Measurements from ENCODE around the gene STK32C. TPM values are rescaled to one million over a fixed set of nuclear protein-coding genes. Genes with fewer than 3 reads are reported as not detected.

Gene STK32C
- total and polyA plus RNA-seq, 12 donors: 2.7 to 8.9 (median 5.7) TPM

DNA sequence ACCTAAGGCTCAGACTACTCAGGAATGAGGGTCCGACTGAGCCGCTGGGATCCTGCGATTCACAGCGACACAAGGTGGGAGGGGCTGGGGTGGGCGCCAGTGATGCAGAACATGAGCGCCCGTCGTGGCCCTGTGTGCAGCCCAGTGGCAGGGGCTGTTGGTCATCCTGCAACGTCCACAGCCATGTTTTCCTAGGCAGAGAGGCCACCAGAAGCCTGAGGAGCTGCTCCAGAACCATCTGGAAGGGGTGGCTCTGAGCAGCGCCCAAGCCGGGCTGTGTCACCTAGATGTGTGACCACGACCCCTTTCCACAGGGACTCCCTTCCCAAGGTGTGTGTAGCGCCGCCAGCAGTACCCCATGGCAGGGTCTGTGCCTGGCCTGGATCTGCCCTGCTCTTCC, 96.5 kb downstream of the STK32C start:
- DNase-seq: no peak
- intact Hi-C loops (cut with DNase I): no loop called here

DNA sequence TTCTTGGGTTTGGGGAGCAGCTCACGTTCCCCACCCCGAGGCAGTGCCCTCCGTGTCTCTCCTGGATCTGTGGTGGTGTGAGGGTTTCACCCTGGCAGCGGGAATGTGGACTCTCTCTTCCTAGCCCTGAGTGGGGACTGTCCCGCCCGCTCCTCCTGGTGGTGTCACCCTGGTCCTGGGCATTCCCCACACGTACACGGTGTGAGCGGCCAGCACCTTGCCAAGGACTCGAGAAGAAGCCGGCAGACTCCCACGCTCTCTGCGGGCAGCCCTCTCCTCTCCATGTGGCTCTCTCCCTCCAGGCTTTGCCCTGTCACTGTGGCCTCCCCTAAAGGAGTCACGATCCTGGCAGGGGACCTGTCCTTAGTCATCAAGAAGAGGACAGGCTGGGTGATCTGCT, 97.0 kb downstream of the STK32C start:
- intact Hi-C loops (cut with DNase I): no loop called here
- Histone ChIP-seq H3K27me3 (no peaks in the 10 kb centered on the region), H3K36me3 (no peaks in the 10 kb centered on the region), H3K9me3 (peaks cover 0 to 33% (median 11%) of the 10 kb centered on the region in 11 donors), H3K4me3 (no peak overlapping the region), H3K27ac (no peak overlapping the region), H3K4me1 (peaks cover 0 to 18% (median 5%) of the 10 kb centered on the region in 9 donors)
- TF ChIP-seq, protein P1, sequence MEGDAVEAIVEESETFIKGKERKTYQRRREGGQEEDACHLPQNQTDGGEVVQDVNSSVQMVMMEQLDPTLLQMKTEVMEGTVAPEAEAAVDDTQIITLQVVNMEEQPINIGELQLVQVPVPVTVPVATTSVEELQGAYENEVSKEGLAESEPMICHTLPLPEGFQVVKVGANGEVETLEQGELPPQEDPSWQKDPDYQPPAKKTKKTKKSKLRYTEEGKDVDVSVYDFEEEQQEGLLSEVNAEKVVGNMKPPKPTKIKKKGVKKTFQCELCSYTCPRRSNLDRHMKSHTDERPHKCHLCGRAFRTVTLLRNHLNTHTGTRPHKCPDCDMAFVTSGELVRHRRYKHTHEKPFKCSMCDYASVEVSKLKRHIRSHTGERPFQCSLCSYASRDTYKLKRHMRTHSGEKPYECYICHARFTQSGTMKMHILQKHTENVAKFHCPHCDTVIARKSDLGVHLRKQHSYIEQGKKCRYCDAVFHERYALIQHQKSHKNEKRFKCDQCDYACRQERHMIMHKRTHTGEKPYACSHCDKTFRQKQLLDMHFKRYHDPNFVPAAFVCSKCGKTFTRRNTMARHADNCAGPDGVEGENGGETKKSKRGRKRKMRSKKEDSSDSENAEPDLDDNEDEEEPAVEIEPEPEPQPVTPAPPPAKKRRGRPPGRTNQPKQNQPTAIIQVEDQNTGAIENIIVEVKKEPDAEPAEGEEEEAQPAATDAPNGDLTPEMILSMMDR (IDR thresholded peaks at IDR 0.05): no peak
- 93 to 95% methylated on average over 14 of the region's 14 CpGs for WGBS, 2 donors
- no peak for DNase-seq
- no peak for ATAC-seq

More for the DNA sequence above, 96.5 kb downstream of the STK32C start:
- WGBS, 2 donors: 92 to 94% methylated on average over 14 of the region's 14 CpGs
- TF ChIP-seq, protein P1 (IDR thresholded peaks at IDR 0.05): no peak
- Histone ChIP-seq H3K27me3 (no peaks in the 10 kb centered on the region), H3K27ac (no peak overlapping the region), H3K4me3 (no peak overlapping the region), H3K9me3 (peaks cover 0 to 37% (median 14%) of the 10 kb centered on the region in 11 donors), H3K36me3 (no peaks in the 10 kb centered on the region), H3K4me1 (peaks cover 0 to 18% (median 5%) of the 10 kb centered on the region in 9 donors)
- no peak for ATAC-seq

DNA sequence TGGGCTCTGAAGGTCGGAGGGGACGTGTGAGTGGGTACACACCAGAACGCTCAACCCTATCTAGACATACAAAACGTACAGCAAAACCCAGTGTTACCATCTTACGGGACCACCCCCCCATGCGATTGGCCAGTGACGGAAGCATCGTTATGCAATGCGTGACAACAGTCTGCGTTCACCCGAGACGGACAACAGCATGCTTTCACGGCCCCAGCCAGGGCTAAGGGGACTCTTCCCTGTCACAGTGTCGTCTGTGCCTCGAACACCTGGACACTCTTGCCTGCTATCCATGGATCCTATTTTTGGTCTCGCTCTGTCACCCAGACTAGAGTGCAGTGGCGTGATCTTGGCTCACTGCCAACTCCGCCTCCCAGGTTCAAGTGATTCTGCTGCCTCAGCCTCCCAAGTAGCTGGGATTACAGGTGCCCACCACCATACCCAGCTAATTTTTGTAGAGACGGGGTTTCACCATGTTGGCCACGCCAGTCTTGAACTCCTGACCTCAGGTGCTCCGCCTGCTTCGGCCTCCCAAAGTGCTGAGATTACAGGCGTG, 97.7 kb downstream of the STK32C start:
- TF ChIP-seq, protein P1 (IDR thresholded peaks at IDR 0.05): no peak
- 88 to 90% methylated on average over 23 of the region's 23 CpGs for WGBS, 2 donors
- intact Hi-C loops (cut with DNase I): no loop called here
- no peak for ATAC-seq
- Histone ChIP-seq H3K27ac (no peak overlapping the region), H3K4me1 (peaks cover 0 to 18% (median 5%) of the 10 kb centered on the region in 9 donors), H3K27me3 (no peaks in the 10 kb centered on the region), H3K9me3 (peaks cover 0 to 26% (median 10%) of the 10 kb centered on the region in 11 donors), H3K36me3 (no peaks in the 10 kb centered on the region), H3K4me3 (no peak overlapping the region)
- peak in 1 of 2 donors; percentile 13 for DNase-seq

DNA sequence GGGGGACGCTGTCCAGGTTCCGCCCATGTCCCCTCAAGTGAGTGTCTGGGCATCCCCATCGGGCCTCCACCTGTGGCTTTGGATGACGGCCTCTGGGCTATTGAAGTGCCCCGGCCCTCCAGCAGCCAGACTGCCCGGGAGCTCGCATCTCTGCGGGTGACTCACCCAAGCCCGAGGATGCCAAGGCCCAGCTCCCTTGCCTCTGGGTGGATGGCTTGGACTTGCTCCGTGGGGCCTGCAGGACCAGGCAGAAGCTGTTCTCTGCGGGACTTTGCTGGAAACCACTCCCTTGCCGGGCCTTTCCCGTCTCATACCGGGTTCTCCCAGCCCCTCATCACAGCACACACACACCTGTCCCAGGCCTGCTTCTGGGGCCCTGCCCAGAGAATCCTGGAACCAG, 98.6 kb downstream of the STK32C start:
- ATAC-seq: peak in 6 of 8 donors; percentile 10 to 28 (median 20)
- intact Hi-C loops (cut with DNase I): no loop called here
- 89 to 94% methylated on average over 14 of the region's 14 CpGs for WGBS, 2 donors

More for the DNA sequence above, 98.6 kb downstream of the STK32C start:
- Histone ChIP-seq H3K4me3 (no peak overlapping the region), H3K9me3 (peaks cover 0 to 17% (median 5%) of the 10 kb centered on the region in 11 donors), H3K4me1 (peaks cover 0 to 18% (median 5%) of the 10 kb centered on the region in 9 donors), H3K36me3 (peaks cover 0 to 4% (median 0%) of the 10 kb centered on the region in 9 donors), H3K27ac (peak overlapping the region in 6 of 10 donors; percentile 34 to 69 (median 55)), H3K27me3 (no peaks in the 10 kb centered on the region)
- TF ChIP-seq, protein P1 (IDR thresholded peaks at IDR 0.05): no peak
- peak in 1 of 2 donors; percentile 13 for DNase-seq

Data from heart right ventricle (tissue), 16 donors.